ENCODE data around the gene CEP85. TPM values are rescaled to one million over a fixed set of nuclear protein-coding genes. Genes with fewer than 3 reads are reported as not detected.

CEP85 gene
- total RNA-seq, 1 donor from 2014 or later = 14.6 TPM

DNA sequence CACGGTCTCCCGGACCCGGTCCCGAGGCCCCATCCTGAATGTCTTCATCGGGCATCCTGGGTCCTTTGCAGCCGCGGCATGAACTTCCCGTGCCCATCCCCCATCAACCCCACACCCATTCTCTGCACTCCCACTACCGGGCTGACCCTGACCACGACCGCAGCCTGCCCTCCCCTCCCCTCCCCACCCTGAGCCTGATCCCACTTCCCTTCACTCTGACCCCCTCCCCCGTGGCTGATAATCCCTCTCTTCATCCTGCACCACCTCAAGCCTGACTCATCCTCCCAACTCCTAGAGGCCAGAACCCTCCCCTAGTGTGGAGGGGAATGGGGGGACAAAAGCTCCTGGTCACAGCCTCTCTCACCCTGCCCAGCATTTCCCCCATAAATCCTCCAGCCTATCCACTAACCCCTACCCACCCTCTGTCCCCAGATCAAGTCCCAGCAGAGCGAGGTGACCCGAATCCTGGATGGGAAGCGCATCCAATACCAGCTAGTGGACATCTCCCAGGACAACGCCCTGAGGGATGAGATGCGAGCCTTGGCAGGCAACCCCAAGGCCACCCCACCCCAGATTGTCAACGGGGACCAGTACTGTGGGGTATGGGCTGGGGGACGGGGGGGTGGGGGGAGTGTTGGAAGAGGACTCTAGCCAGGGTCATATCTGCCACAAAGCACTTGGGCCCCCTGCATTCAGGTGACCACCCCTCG is 46.5 kb downstream of the CEP85 start:
- H3K4me3 ChIP-seq (ENCODE audit: low read depth, low read length) = peak overlapping the region; percentile 95
- TF ChIP-seq, protein P1, sequence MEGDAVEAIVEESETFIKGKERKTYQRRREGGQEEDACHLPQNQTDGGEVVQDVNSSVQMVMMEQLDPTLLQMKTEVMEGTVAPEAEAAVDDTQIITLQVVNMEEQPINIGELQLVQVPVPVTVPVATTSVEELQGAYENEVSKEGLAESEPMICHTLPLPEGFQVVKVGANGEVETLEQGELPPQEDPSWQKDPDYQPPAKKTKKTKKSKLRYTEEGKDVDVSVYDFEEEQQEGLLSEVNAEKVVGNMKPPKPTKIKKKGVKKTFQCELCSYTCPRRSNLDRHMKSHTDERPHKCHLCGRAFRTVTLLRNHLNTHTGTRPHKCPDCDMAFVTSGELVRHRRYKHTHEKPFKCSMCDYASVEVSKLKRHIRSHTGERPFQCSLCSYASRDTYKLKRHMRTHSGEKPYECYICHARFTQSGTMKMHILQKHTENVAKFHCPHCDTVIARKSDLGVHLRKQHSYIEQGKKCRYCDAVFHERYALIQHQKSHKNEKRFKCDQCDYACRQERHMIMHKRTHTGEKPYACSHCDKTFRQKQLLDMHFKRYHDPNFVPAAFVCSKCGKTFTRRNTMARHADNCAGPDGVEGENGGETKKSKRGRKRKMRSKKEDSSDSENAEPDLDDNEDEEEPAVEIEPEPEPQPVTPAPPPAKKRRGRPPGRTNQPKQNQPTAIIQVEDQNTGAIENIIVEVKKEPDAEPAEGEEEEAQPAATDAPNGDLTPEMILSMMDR (conservative IDR thresholded peaks at IDR 0.05; ENCODE audit: low read depth, low read length) = no peak
- no peak for DNase-seq (ENCODE audit: low read depth)

DNA sequence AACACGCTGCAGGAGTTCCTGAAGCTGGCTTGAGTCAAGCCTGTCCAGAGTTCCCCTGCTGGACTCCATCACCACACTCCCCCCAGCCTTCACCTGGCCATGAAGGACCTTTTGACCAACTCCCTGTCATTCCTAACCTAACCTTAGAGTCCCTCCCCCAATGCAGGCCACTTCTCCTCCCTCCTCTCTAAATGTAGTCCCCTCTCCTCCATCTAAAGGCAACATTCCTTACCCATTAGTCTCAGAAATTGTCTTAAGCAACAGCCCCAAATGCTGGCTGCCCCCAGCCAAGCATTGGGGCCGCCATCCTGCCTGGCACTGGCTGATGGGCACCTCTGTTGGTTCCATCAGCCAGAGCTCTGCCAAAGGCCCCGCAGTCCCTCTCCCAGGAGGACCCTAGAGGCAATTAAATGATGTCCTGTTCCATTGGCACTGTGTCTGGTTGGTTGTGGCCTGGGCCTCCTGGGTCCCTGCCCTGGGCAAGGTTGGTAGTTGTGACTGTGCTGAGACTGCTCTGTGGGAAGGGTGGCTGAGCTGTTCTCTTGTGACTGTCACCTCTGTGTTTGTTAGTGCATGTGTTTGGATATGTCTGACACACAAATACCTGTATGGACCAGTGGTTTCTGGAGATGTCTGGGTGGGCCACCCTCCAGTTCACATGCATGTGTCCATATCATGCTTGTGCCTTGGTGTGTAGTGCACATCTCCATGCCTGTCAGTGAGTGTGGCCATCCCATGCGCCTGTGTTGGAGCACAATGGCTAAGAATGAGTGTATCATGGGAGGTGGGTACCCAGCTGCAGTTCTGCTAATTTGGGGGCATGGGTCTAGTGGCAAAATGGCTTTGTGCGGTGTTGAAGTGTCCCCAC is 47.3 kb downstream of the CEP85 start:
- no peak for DNase-seq (ENCODE audit: low read depth)
- H3K4me3 ChIP-seq (ENCODE audit: low read depth, low read length) = peak overlapping the region; percentile 95
- TF ChIP-seq, protein P1 (conservative IDR thresholded peaks at IDR 0.05; ENCODE audit: low read depth, low read length) = no peak

- TF ChIP-seq, protein P1 (conservative IDR thresholded peaks at IDR 0.05; ENCODE audit: low read depth, low read length) = no peak
- H3K4me3 ChIP-seq (ENCODE audit: low read depth, low read length) = no peak overlapping the region
- DNase-seq (ENCODE audit: low read depth) = no peak
These were observed 48.0 kb downstream of the CEP85 start for GRCh38 chr1:26281971-26282370.

- no peak overlapping the region for H3K4me3 ChIP-seq (ENCODE audit: low read depth, low read length)
- no peak for DNase-seq (ENCODE audit: low read depth)
- TF ChIP-seq, protein P1 (conservative IDR thresholded peaks at IDR 0.05; ENCODE audit: low read depth, low read length) = no peak
These were observed 48.5 kb downstream of the CEP85 start for GRCh38 chr1:26282401-26282918.

GRCh38 chr1:26283279-26283853 is 49.4 kb downstream of the CEP85 start:
- no peak for DNase-seq (ENCODE audit: low read depth)
- no peak overlapping the region for H3K4me3 ChIP-seq (ENCODE audit: low read depth, low read length)
- TF ChIP-seq, protein P1 (conservative IDR thresholded peaks at IDR 0.05; ENCODE audit: low read depth, low read length) = no peak

GRCh38 chr1:26283871-26284596 is 50.0 kb downstream of the CEP85 start:
- H3K4me3 ChIP-seq (ENCODE audit: low read depth, low read length) = no peak overlapping the region
- TF ChIP-seq, protein P1 (conservative IDR thresholded peaks at IDR 0.05; ENCODE audit: low read depth, low read length) = no peak
- DNase-seq (ENCODE audit: low read depth) = no peak

All from epithelial cell of proximal tubule (primary cell).